GM12878 (cell line): ENCODE measurements around the gene FGF19. TPM values are rescaled to one million over a fixed set of nuclear protein-coding genes. Genes with fewer than 3 reads are reported as not detected.

ENCODE experiments used
- ATAC-seq: fragments of 200-7000 bp; cut with Tn5 transposase; 3 replicates; pipeline ENCODE4 v1.9.1; 2020; ENCODE audit warnings: mild to moderate bottlenecking, moderate library complexity
- BruUV-seq: library from RNA; stranded (reverse); fragments of 400-500 nt; replicated peaks from 2 replicates; lab custom pipeline; 2021; lab: Mats Ljungman, UMichigan
- CTCF ChIA-PET: fragments of 300-600 bp; sonication (Branson Sonifier 250); formaldehyde crosslinking; extraction: SDS; loops from one replicate; lab custom pipeline; 2021; ENCODE audit warnings: inconsistent platforms; lab: Yijun Ruan, JAX
- POLR2A ChIA-PET: fragments of 350-600 bp; formaldehyde crosslinking; extraction: SDS; loops from one replicate; lab custom pipeline; 2021; ENCODE audit warnings: inconsistent platforms; lab: Charles Lee
- RAD21 ChIA-PET: fragments of 300-600 bp; sonication (Branson Sonifier 250); formaldehyde crosslinking; loops from one replicate; lab custom pipeline; 2023; ENCODE audit warnings: antibody characterized with exemption; ENCODE audit not compliant: unreplicated experiment; lab: Charles Lee
- SMC1A ChIA-PET: fragments of 300-600 bp; sonication (Branson Sonifier 250); formaldehyde crosslinking; loops from one replicate; lab custom pipeline; 2023; ENCODE audit not compliant: unreplicated experiment, uncharacterized antibody; lab: Charles Lee
- DNase-seq: peaks from one replicate; pipeline ENCODE4 v3.0.0-alpha.2; 2011; ENCODE audit warnings: low read depth, low spot score
- FAIRE-seq: peaks from 3 replicates; lab custom pipeline; 2011; peaks lifted over from hg19 to GRCh38; lab: Jason Lieb, UNC
- H2AFZ ChIP-seq: 2 replicates; pipeline ENCODE4 v1.6.0; 2011; ENCODE audit warnings: low read depth, low read length, control low read depth; ENCODE audit not compliant: control insufficient read depth
- H3K27ac ChIP-seq: 2 replicates; pipeline ENCODE4 v1.5.1; 2011; ENCODE audit warnings: control low read depth; ENCODE audit not compliant: control insufficient read depth, insufficient read depth
- H3K27me3 ChIP-seq, 2 experiments: replicated peaks in 1 of 2; 2 replicates each; pipeline versions ENCODE4 v1.6.0 to v1.6.1; 2011; ENCODE audit warnings: low read length in 1 of 2; ENCODE audit not compliant: control insufficient read depth in 2 of 2, insufficient read depth in 2 of 2
- H3K36me3 ChIP-seq, 2 experiments: 2 replicates each; pipeline ENCODE4 v1.5.1; 2011; ENCODE audit warnings: low read length in 1 of 2; ENCODE audit not compliant: control insufficient read depth in 2 of 2, insufficient read depth in 2 of 2
- H3K4me1 ChIP-seq: 2 replicates; pipeline ENCODE4 v1.6.1; 2011; ENCODE audit warnings: mild to moderate bottlenecking, low read length, moderate library complexity, mixed read lengths; ENCODE audit not compliant: control insufficient read depth, insufficient read depth
- H3K4me2 ChIP-seq: 2 replicates; pipeline ENCODE4 v1.6.0; 2011; ENCODE audit warnings: control low read depth; ENCODE audit not compliant: control insufficient read depth, insufficient read depth
- H3K4me3 ChIP-seq: fragments of 200-600 bp; sonication (generic); 2 replicates; pipeline ENCODE4 v1.5.1; 2016
- H3K79me2 ChIP-seq: 2 replicates; pipeline ENCODE4 v1.6.0; 2011; ENCODE audit warnings: low read length; ENCODE audit not compliant: control insufficient read depth, insufficient read depth
- H3K9ac ChIP-seq: 2 replicates; pipeline ENCODE4 v1.8.0; 2011; ENCODE audit warnings: low read length, control low read depth, mixed read lengths; ENCODE audit not compliant: control insufficient read depth, insufficient read depth
- H3K9me3 ChIP-seq: replicated peaks from 3 replicates; pipeline ENCODE4 v1.5.1; 2011; ENCODE audit warnings: mild to moderate bottlenecking, low read length; ENCODE audit not compliant: control insufficient read depth, insufficient read depth
- H4K20me1 ChIP-seq: 2 replicates; pipeline ENCODE4 v1.6.0; 2011; ENCODE audit not compliant: control insufficient read depth, insufficient read depth
- DPF2 ChIP-seq: fragments of 450-650 bp; IDR thresholded peaks from 2 replicates; pipeline ENCODE4 v1.6.1; 2017; ENCODE audit warnings: mild to moderate bottlenecking
- EGR1 ChIP-seq, 2 experiments: IDR thresholded peaks; 1 replicate in 1 of 2; 2 replicates in 1 of 2; pipeline ENCODE4 v1.6.1; 2011 to 2012; ENCODE audit warnings: low read depth in 2 of 2, low read length in 2 of 2, borderline replicate concordance in 1 of 2, mild to moderate bottlenecking in 1 of 2, moderate library complexity in 1 of 2
- EP300 ChIP-seq, 2 experiments: fragments of 150-350 bp in 1 of 2; IDR thresholded peaks; 2 replicates each; pipeline ENCODE4 v1.6.1; 2011 to 2012; ENCODE audit warnings: low read depth in 2 of 2, low read length in 2 of 2, borderline replicate concordance in 1 of 2, improper control_type of control experiment in 1 of 2, inconsistent platforms in 1 of 2; ENCODE audit not compliant: control insufficient read depth in 1 of 2
- EZH2 ChIP-seq: IDR thresholded peaks from 2 replicates; pipeline ENCODE4 v1.6.1; 2012; ENCODE audit warnings: low read depth, mild to moderate bottlenecking, control low read depth, inconsistent platforms, low read length, borderline replicate concordance; ENCODE audit not compliant: control insufficient read depth
- HCFC1 ChIP-seq: fragments of 150-350 bp; IDR thresholded peaks from 2 replicates; pipeline ENCODE4 v1.6.1; 2014; ENCODE audit warnings: low read length
- JUND ChIP-seq: IDR thresholded peaks from 2 replicates; pipeline ENCODE4 v1.6.1; 2012; ENCODE audit warnings: low read depth, mild to moderate bottlenecking, low read length, improper control_type of control experiment, moderate library complexity
- KAT2A ChIP-seq: conservative IDR thresholded peaks from 2 replicates; pipeline ENCODE4 v1.6.1; 2011; ENCODE audit warnings: low read depth, low read length; ENCODE audit not compliant: control insufficient read depth
- NBN ChIP-seq: fragments of 450-650 bp; IDR thresholded peaks from 2 replicates; pipeline ENCODE4 v1.6.1; 2016
- PAX8 ChIP-seq: fragments of 450-650 bp; IDR thresholded peaks from 2 replicates; pipeline ENCODE4 v1.6.1; 2017; ENCODE audit warnings: mild to moderate bottlenecking, moderate library complexity
- POLR2A ChIP-seq: IDR thresholded peaks from 2 replicates; pipeline ENCODE4 v1.6.1; 2011; ENCODE audit warnings: low read depth, mild to moderate bottlenecking, low read length
- RAD21 ChIP-seq: IDR thresholded peaks from 2 replicates; pipeline ENCODE4 v1.6.1; 2011; ENCODE audit warnings: mild to moderate bottlenecking, low read depth, low read length, moderate library complexity; ENCODE audit not compliant: insufficient read depth
- SMAD1 ChIP-seq: fragments of 450-650 bp; IDR thresholded peaks from 2 replicates; pipeline ENCODE4 v1.6.1; 2018; ENCODE audit warnings: mild to moderate bottlenecking, low read depth; ENCODE audit not compliant: partially characterized antibody
- STAT3 ChIP-seq: IDR thresholded peaks from 2 replicates; pipeline ENCODE4 v1.6.1; 2011; ENCODE audit warnings: low read depth, low read length, improper control_type of control experiment
- TCF12 ChIP-seq: IDR thresholded peaks from 2 replicates; pipeline ENCODE4 v1.6.1; 2011; ENCODE audit warnings: low read depth, mild to moderate bottlenecking, low read length
- WRNIP1 ChIP-seq: IDR thresholded peaks from 2 replicates; pipeline ENCODE4 v1.6.1; 2011; ENCODE audit warnings: low read depth, low read length, improper control_type of control experiment, borderline replicate concordance
- YBX1 ChIP-seq: fragments of 450-650 bp; IDR thresholded peaks from 2 replicates; pipeline ENCODE4 v1.6.1; 2016; ENCODE audit warnings: antibody characterized with exemption
- ZBED1 ChIP-seq: IDR thresholded peaks from 2 replicates; pipeline ENCODE4 v1.6.1; 2016; ENCODE audit warnings: borderline replicate concordance
- WGBS: methylation state at CpG from one replicate; pipeline ENCODE4 v1.1.6; 2016; ENCODE audit warnings: low lambda C conversion rate; ENCODE audit not compliant: insufficient replicate concordance, insufficient coverage; ENCODE audit errors: missing lambda C conversion rate; 5-methylcytosine and 5-hydroxymethylcytosine counted together
- in situ Hi-C: fragments of 300-500 bp; cut with MboI; formaldehyde crosslinking; loops from 9 replicates; pipeline ENCODE4 v1.14.3; 2018; ENCODE audit warnings: mixed read lengths
- intact Hi-C: fragments of 100-400 bp; cut with micrococcal nuclease; formaldehyde crosslinking; loops from one replicate; pipeline ENCODE4 v1.14.2; 2022; ENCODE audit not compliant: unreplicated experiment
- polyA plus RNA-seq, 11 experiments: library from polyadenylated mRNA; depleted of rRNA in 4 of 11; unstranded in 6 of 11; stranded (reverse) in 5 of 11; fragments of >200 nt; fragmentation: Nextera tagmentation in 4 of 11; fragmentation: Illumina TruSeq in 1 of 11; extraction: Ambion mirVana in 4 of 11; extraction: Trizol in 1 of 11; gene quantifications; 1 replicate in 1 of 11; 2 replicates in 10 of 11; pipeline versions ENCODE4 v1.2.1 to v1.2.3, GENCODE V29; 2011 to 2016; ENCODE audit warnings: inconsistent platforms in 2 of 11, missing spikeins in 2 of 11, low read depth in 1 of 11
- total RNA-seq, 4 experiments: library from RNA; depleted of rRNA in 3 of 4; stranded (reverse); fragments of >200 nt in 3 of 4; fragmentation: Illumina TruSeq in 1 of 4; extraction: Trizol in 1 of 4; gene quantifications; 2 replicates each; pipeline versions ENCODE4 v1.2.1 to v1.2.3, GENCODE V29; 2013 to 2021

The FGF19 gene
- total and polyA plus RNA-seq, 10 of the 15 experiments (the other 5 are each of a cell fraction or from before 2014, with no cell fraction given) = 0.08 TPM; not detected in 9

DNA sequence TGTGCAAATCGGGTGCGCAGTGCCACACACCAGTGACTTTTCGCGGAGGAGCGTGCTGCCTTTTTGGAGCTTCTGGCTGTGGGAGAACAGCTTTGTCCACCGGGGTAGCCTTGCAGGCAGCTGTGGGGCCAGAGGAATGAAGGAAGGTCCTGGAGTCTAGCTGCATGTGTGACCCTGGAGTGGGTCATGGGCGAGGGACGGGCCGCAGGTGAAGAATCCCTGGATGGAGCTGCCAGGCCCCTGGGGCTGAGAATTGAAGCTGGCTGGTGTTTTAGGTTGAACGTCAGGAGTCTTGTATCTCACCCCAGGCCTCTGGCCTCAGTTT is 54.3 kb downstream of the FGF19 start:
- no peak overlapping the region for H3K27ac ChIP-seq
- ChIA-PET RAD21 (no interaction called here), POLR2A (no interaction called here), CTCF (interaction anchor here (0.8 to 0.9 kb wide), 2 partner anchors 21 to 1206 kb away, joined by 3 read pairs; no protein-coding TSS in a partner anchor), SMC1A (no interaction called here)
- DNase-seq = no peak
- TF ChIP-seq DPF2 (no peak), NBN (no peak), ZBED1 (no peak), SMAD1 (no peak), PAX8 (no peak), WRNIP1 (no peak), TCF12 (no peak), YBX1 (no peak), RAD21 (no peak), KAT2A (no peak), EZH2 (no peak), HCFC1 (no peak), STAT3 (no peak), JUND (no peak), POLR2A (no peak), EP300 (IDR thresholded peaks at IDR 0.05; ENCODE audit: borderline replicate concordance in 1 of 2, control insufficient read depth in 1 of 2, low read depth in 2 of 2, low read length in 2 of 2) (no peak), EGR1 (IDR thresholded peaks at IDR 0.05; ENCODE audit: borderline replicate concordance in 1 of 2, low read depth in 2 of 2, low read length in 2 of 2) (no peak)
- H3K9me3 ChIP-seq = no peaks in the 10 kb centered on the region
- H4K20me1 ChIP-seq = no peaks in the 10 kb centered on the region
- no peaks in the 10 kb centered on the region; the same call in 1 of the 2 replicates for H3K4me1 ChIP-seq
- no peaks in the 10 kb centered on the region for H3K36me3 ChIP-seq
- in situ Hi-C loops (no loop called here), intact Hi-C loops (no loop called here)
- H3K4me2 ChIP-seq = no peak overlapping the region
- no peak overlapping the region for H2AFZ ChIP-seq
- WGBS = 94% methylated on average over 9 of the region's 10 CpGs
- H3K79me2 ChIP-seq = no peaks in the 10 kb centered on the region
- BruUV-seq = no TSS peak
- no peak for ATAC-seq
- H3K27me3 ChIP-seq = no peaks in the 10 kb centered on the region
- H3K4me3 ChIP-seq = no peak overlapping the region
- no peak for FAIRE-seq
- no peak overlapping the region for H3K9ac ChIP-seq
